Psoas muscle (tissue), 8 donors: ENCODE results near the gene MICU1. TPM values are rescaled to one million over a fixed set of nuclear protein-coding genes. Genes with fewer than 3 reads are reported as not detected.

Source experiments
- ATAC-seq, 4 donors: fragments of 200-7000 bp; cut with Tn5 transposase; one replicate each; pipeline ENCODE4 v1.9.1; 2020; ENCODE audit warnings: moderate library complexity in 3 of 4, mild to moderate bottlenecking in 2 of 4
- DNase-seq, 2 donors: peaks; one replicate each; pipeline ENCODE4 v3.0.0-alpha.2; 2020
- H3K27ac ChIP-seq: fragments of 200-600 bp; one replicate; pipeline ENCODE4 v1.8.0; 2022
- H3K27me3 ChIP-seq, 3 donors: fragments of 200-600 bp in 1 of 3; one replicate each; pipeline versions ENCODE4 v1.6.1 to v1.8.0; 2013 to 2022; ENCODE audit warnings: low read length in 2 of 3, mild to moderate bottlenecking in 2 of 3, moderate library complexity in 1 of 3; ENCODE audit not compliant: insufficient read depth in 3 of 3
- H3K36me3 ChIP-seq, 2 donors: fragments of 200-600 bp in 1 of 2; one replicate each; pipeline versions ENCODE4 v1.6.1 to v1.8.0; 2013 to 2022; ENCODE audit warnings: low read depth in 1 of 2, mild to moderate bottlenecking in 1 of 2, moderate library complexity in 1 of 2; ENCODE audit not compliant: insufficient read depth in 1 of 2
- H3K4me1 ChIP-seq: fragments of 200-600 bp; one replicate; pipeline ENCODE4 v1.8.0; 2022
- H3K4me3 ChIP-seq: fragments of 200-600 bp; one replicate; pipeline ENCODE4 v1.8.0; 2022; ENCODE audit warnings: mild to moderate bottlenecking
- H3K9me3 ChIP-seq: fragments of 200-600 bp; one replicate; pipeline ENCODE4 v1.8.0; 2022
- CTCF ChIP-seq: fragments of 200-600 bp; IDR thresholded peaks from one replicate; pipeline ENCODE4 v1.8.0; 2022; ENCODE audit warnings: antibody characterized with exemption
- WGBS, 3 donors: extraction: QIAGEN DNeasy Blood & Tissue Kit; methylation state at CpG; one replicate each; pipeline versions ENCODE4 v1.1.6 to v1.1.7; 2013; 5-methylcytosine and 5-hydroxymethylcytosine counted together
- intact Hi-C, 2 donors: fragments of 100-400 bp; cut with DNase I; formaldehyde crosslinking; loops; one replicate each; pipeline versions ENCODE4 v1.11.0 to v1.14.2; 2022
- polyA plus RNA-seq, 3 donors: library from polyadenylated mRNA; stranded (reverse); fragments of 200-250 nt; gene quantifications; one replicate each; pipeline ENCODE4 v1.2.3, GENCODE V29; 2013
- total RNA-seq, 4 donors: library from RNA; stranded (reverse); fragmentation: NEBNext Ultra II Directional in 2 of 4; extraction: Animal tissue kit (Norgen Biotek cat#: 25700) in 2 of 4; gene quantifications; one replicate each; pipeline versions ENCODE4 v1.2.1 to v1.2.4, GENCODE V29; 2021 to 2023
- donor health status: healthy with polysubstance abuse.
- donor health status: DM: no; HTN: no; CAD: no; lungs with moderate emphysema.
- donor health status: Bipolar disorder and iron deficiency.
- donor health status: healthy.
- donor health status: DM: yes; HTN: yes; CAD: no.
- donor health status: DM: no; HTN: no; CAD: no.
- donor health status: DM: no; HTN: no; CAD: no.
- donor health status: DM: yes; HTN: yes; CAD: no.

The MICU1 gene
- total and polyA plus RNA-seq, 7 donors: 31.0 to 57.8 (median 37.3) TPM

- Histone ChIP-seq H3K27me3 (no peaks in the 10 kb centered on the region), H3K9me3 (no peaks in the 10 kb centered on the region), H3K4me3 (no peak overlapping the region), H3K27ac (peak overlapping the region; percentile 96), H3K36me3 (peaks cover 0 to 57% of the 10 kb centered on the region in 2 donors), H3K4me1 (peaks cover 54% of the 10 kb centered on the region)
- DNase-seq (peak; percentile 87 to 93), ATAC-seq (peak; percentile 15 to 59 (median 38))
- intact Hi-C loops: loop anchor here (2.0 to 10.0 kb wide), 5 partner anchors 204 to 382 kb away; no protein-coding TSS in a partner anchor
- 19 to 30% (median 22%) methylated on average over 5 of the region's 5 CpGs for WGBS, 3 donors
- TF ChIP-seq CTCF: peak; percentile 95
Observed at GRCh38 chr10:72337039-72337629, 288.7 kb downstream of the MICU1 start.

- Histone ChIP-seq H3K36me3 (peaks cover 0 to 51% of the 10 kb centered on the region in 2 donors), H3K27ac (peak overlapping the region; percentile 96), H3K27me3 (no peaks in the 10 kb centered on the region), H3K9me3 (no peaks in the 10 kb centered on the region), H3K4me3 (no peak overlapping the region), H3K4me1 (peaks cover 61% of the 10 kb centered on the region)
- 58 to 69% (median 60%) methylated on average over 18 of the region's 18 CpGs for WGBS, 3 donors
- intact Hi-C loops: loop anchor here (2.0 to 10.0 kb wide), 5 partner anchors 204 to 382 kb away; no protein-coding TSS in a partner anchor
- ATAC-seq: no peak
- no peak for DNase-seq
- TF ChIP-seq CTCF: no peak
Observed at GRCh38 chr10:72336259-72337038, 289.4 kb downstream of the MICU1 start.

- WGBS, 3 donors: 23 to 34% (median 29%) methylated on average over 19 to 20 of the region's 20 CpGs
- Histone ChIP-seq H3K4me1 (peaks cover 68% of the 10 kb centered on the region), H3K9me3 (no peaks in the 10 kb centered on the region), H3K36me3 (peaks cover 0 to 42% of the 10 kb centered on the region in 2 donors), H3K27ac (peak overlapping the region; percentile 96), H3K27me3 (no peaks in the 10 kb centered on the region), H3K4me3 (peak overlapping the region; percentile 23)
- intact Hi-C loops: loop anchor here (2.0 to 10.0 kb wide), 5 partner anchors 203 to 381 kb away; no protein-coding TSS in a partner anchor
- no peak for TF ChIP-seq CTCF
- ATAC-seq (peak; percentile 64 to 76 (median 70)), DNase-seq (peak; percentile 77 to 89)
Observed at GRCh38 chr10:72335394-72336258, 290.3 kb downstream of the MICU1 start.

GRCh38 chr10:72334825-72335393 is 291.0 kb downstream of the MICU1 start:
- H3K9me3 ChIP-seq: no peaks in the 10 kb centered on the region
- peaks cover 0 to 35% of the 10 kb centered on the region in 2 donors for H3K36me3 ChIP-seq
- ATAC-seq (peak; percentile 61 to 84 (median 79)), DNase-seq (peak; percentile 91 to 93)
- intact Hi-C loops: loop anchor here (5.0 to 10.0 kb wide), 5 partner anchors 113 to 380 kb away; partner anchors contain the start of genes ANAPC16 (in 1 of the 2) and ASCC1 (in 1 of the 2)
- peaks cover 60% of the 10 kb centered on the region for H3K4me1 ChIP-seq
- H3K4me3 ChIP-seq: peak overlapping the region; percentile 23
- WGBS, 3 donors: 7 to 11% (median 11%) methylated on average over 16 of the region's 16 CpGs
- no peaks in the 10 kb centered on the region for H3K27me3 ChIP-seq
- H3K27ac ChIP-seq: peak overlapping the region; percentile 96
- no peak for TF ChIP-seq CTCF
